ENCODE measurements around the gene ADAMTS20. TPM values are rescaled to one million over a fixed set of nuclear protein-coding genes. Genes with fewer than 3 reads are reported as not detected.

ADAMTS20 gene
- total RNA-seq, 1 experiment from 2014 or later: 6.0 TPM

DNA sequence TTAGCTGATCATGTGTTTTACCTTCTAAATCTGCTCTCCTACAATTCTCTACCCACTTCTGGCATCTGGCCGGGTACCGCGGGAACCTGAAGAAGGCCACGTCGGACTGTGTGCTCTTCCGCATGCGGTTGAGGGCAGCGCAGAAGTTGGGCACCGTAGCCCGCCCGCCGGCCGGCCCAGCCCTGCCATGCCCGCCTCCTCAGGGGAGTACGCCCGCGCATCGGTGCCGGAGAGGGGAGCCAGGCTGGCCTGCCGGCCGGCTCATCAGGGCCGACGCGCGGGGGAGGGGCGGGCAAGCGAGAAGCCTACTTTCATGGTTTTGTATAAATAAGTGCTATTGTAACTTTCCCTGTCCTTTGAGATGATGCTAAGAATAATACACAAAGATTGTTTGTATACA, 19.9 kb upstream of the ADAMTS20 start:
- H3K9me3 Mint-ChIP-seq: peaks cover 10% of the 10 kb centered on the region
- DNase-seq (ENCODE audit: low spot score) (no peak), ATAC-seq (no peak)
- no peak overlapping the region for H3K4me3 Mint-ChIP-seq
- no peaks in the 10 kb centered on the region; the same call in 1 of the 2 replicates for H3K27me3 Mint-ChIP-seq (ENCODE audit: low read depth)
- TF ChIP-seq HMGA2 (CRISPR knock-in tag; IDR thresholded peaks at IDR 0.05) (no peak), NFATC4 (CRISPR knock-in tag; IDR thresholded peaks at IDR 0.05) (no peak), CBFB (CRISPR knock-in tag; IDR thresholded peaks at IDR 0.05; ENCODE audit: low read depth) (no peak), ATF1 (CRISPR knock-in tag; IDR thresholded peaks at IDR 0.05) (no peak), GTF2I (CRISPR knock-in tag; conservative IDR thresholded peaks at IDR 0.05) (no peak), ARID4B (CRISPR knock-in tag; IDR thresholded peaks at IDR 0.05; ENCODE audit: borderline replicate concordance) (no peak)
- TF ChIP-seq, protein P1, sequence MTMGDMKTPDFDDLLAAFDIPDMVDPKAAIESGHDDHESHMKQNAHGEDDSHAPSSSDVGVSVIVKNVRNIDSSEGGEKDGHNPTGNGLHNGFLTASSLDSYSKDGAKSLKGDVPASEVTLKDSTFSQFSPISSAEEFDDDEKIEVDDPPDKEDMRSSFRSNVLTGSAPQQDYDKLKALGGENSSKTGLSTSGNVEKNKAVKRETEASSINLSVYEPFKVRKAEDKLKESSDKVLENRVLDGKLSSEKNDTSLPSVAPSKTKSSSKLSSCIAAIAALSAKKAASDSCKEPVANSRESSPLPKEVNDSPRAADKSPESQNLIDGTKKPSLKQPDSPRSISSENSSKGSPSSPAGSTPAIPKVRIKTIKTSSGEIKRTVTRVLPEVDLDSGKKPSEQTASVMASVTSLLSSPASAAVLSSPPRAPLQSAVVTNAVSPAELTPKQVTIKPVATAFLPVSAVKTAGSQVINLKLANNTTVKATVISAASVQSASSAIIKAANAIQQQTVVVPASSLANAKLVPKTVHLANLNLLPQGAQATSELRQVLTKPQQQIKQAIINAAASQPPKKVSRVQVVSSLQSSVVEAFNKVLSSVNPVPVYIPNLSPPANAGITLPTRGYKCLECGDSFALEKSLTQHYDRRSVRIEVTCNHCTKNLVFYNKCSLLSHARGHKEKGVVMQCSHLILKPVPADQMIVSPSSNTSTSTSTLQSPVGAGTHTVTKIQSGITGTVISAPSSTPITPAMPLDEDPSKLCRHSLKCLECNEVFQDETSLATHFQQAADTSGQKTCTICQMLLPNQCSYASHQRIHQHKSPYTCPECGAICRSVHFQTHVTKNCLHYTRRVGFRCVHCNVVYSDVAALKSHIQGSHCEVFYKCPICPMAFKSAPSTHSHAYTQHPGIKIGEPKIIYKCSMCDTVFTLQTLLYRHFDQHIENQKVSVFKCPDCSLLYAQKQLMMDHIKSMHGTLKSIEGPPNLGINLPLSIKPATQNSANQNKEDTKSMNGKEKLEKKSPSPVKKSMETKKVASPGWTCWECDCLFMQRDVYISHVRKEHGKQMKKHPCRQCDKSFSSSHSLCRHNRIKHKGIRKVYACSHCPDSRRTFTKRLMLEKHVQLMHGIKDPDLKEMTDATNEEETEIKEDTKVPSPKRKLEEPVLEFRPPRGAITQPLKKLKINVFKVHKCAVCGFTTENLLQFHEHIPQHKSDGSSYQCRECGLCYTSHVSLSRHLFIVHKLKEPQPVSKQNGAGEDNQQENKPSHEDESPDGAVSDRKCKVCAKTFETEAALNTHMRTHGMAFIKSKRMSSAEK (CRISPR knock-in tag; IDR thresholded peaks at IDR 0.05; ENCODE audit: borderline replicate concordance): no peak
- no peaks in the 10 kb centered on the region for H3K36me3 Mint-ChIP-seq
- CTCF ChIA-PET: no interaction called here
- H3K27ac Mint-ChIP-seq: no peak overlapping the region
- peaks cover 3% of the 10 kb centered on the region; the same call in 1 of the 2 replicates for H3K4me1 Mint-ChIP-seq
- POLR2A ChIA-PET: no interaction called here

- peaks cover 9% of the 10 kb centered on the region for H3K36me3 Mint-ChIP-seq
- H3K4me1 Mint-ChIP-seq: peaks cover 5% of the 10 kb centered on the region; the same call in 1 of the 2 replicates
- ChIA-PET POLR2A (no interaction called here), CTCF (no interaction called here)
- DNase-seq (ENCODE audit: low spot score) (no peak), ATAC-seq (no peak)
- no peak overlapping the region for H3K4me3 Mint-ChIP-seq
- H3K9me3 Mint-ChIP-seq: peaks cover 28% of the 10 kb centered on the region
- no peak overlapping the region for H3K27ac Mint-ChIP-seq
- peaks cover 33% of the 10 kb centered on the region for H3K27me3 Mint-ChIP-seq (ENCODE audit: low read depth)
- TF ChIP-seq, protein P2, sequence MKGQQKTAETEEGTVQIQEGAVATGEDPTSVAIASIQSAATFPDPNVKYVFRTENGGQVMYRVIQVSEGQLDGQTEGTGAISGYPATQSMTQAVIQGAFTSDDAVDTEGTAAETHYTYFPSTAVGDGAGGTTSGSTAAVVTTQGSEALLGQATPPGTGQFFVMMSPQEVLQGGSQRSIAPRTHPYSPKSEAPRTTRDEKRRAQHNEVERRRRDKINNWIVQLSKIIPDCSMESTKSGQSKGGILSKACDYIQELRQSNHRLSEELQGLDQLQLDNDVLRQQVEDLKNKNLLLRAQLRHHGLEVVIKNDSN (CRISPR knock-in tag; IDR thresholded peaks at IDR 0.05): no peak
- TF ChIP-seq ARID4B (CRISPR knock-in tag; IDR thresholded peaks at IDR 0.05; ENCODE audit: borderline replicate concordance) (no peak), JUN (CRISPR knock-in tag; IDR thresholded peaks at IDR 0.05) (no peak), RELA (CRISPR knock-in tag; IDR thresholded peaks at IDR 0.05; ENCODE audit: borderline replicate concordance) (no peak), RORB (CRISPR knock-in tag; IDR thresholded peaks at IDR 0.05) (no peak), PREB (CRISPR knock-in tag; IDR thresholded peaks at IDR 0.05; ENCODE audit: borderline replicate concordance) (no peak), SMAD3 (CRISPR knock-in tag; IDR thresholded peaks at IDR 0.05; ENCODE audit: borderline replicate concordance) (no peak)
- TF ChIP-seq, protein P3, sequence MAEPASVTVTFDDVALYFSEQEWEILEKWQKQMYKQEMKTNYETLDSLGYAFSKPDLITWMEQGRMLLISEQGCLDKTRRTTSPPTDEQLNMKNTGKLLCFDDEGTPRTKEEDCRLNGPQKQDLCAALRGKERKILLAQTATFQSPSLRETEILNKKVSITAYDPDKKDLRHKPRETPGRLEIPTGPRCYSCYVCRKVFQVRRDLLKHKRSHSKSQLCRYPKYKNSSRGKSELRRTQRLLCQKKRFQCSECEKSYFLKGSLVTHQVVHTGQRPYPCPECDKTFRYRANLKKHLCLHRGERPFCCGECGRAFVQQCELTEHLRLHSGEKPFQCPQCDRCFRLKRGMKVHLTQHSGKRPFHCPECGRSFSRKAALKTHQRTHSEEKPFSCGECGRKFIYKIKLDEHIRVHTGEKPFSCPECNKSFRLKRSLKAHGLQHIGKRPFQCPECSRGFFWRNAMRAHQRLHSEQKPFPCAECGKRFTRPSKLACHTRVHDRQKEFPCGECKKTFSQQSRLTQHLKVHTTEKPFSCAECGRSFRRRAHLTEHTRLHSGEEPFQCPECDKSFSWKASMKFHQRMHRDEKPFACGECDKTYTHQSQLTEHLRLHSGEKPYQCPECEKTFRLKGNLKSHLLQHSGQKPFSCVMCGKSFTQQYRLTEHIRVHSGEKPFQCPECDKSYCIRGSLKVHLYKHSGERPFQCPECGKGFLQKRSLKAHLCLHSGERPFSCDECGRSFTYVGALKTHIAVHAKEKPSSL (CRISPR knock-in tag; conservative IDR thresholded peaks at IDR 0.05): no peak
- TF ChIP-seq, protein P4, sequence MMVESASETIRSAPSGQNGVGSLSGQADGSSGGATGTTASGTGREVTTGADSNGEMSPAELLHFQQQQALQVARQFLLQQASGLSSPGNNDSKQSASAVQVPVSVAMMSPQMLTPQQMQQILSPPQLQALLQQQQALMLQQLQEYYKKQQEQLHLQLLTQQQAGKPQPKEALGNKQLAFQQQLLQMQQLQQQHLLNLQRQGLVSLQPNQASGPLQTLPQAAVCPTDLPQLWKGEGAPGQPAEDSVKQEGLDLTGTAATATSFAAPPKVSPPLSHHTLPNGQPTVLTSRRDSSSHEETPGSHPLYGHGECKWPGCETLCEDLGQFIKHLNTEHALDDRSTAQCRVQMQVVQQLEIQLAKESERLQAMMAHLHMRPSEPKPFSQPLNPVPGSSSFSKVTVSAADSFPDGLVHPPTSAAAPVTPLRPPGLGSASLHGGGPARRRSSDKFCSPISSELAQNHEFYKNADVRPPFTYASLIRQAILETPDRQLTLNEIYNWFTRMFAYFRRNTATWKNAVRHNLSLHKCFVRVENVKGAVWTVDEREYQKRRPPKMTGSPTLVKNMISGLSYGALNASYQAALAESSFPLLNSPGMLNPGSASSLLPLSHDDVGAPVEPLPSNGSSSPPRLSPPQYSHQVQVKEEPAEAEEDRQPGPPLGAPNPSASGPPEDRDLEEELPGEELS (CRISPR knock-in tag; IDR thresholded peaks at IDR 0.05): no peak
Measured at GRCh38 chr12:43556057-43556456, 4.1 kb upstream of the ADAMTS20 start.

Measured in WTC11 (cell line).